GM04503 (cell line): Measurements from ENCODE around the gene RERE.
"Not testable (repeated sequence)": the region's sequence is repeated elsewhere in the genome, so short reads cannot be mapped to it uniquely, and the experiment has no call there.

Experiments used
- DNase-seq: peaks from one replicate; pipeline ENCODE4 v3.0.0-alpha.2; 2012; ENCODE audit warnings: low read depth

The RERE gene

GRCh38 chr1:8714173-8714572 lies 103.3 kb downstream of the RERE start:
- no peak for DNase-seq

- DNase-seq = peak; percentile 82
These were observed 104.8 kb downstream of the RERE start for GRCh38 chr1:8712413-8713231.

DNA sequence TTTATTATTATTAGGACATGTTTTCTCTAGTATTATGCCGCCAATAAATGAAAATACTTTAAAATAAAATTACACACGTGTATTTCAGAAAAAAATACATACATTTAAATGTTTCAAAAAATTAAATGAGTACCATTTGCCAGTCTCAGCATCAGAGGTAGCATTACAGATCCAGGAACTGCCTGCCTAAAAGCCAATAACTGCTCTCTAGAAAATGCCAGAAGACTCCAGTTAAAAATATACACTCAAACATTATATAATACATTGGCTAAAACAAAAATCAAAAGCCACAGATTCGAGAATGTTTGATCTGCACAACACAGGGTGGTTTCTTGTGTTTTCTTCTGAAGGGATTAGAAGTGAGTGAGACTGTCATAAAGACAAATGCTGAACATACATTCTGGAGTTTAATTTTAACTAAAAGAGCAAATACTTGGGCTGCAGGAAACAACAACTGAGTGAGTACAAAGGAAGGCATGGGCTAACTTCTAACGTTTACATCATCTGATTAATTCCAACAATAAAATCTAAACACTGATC lies 105.5 kb downstream of the RERE start:
- DNase-seq = no peak

DNA sequence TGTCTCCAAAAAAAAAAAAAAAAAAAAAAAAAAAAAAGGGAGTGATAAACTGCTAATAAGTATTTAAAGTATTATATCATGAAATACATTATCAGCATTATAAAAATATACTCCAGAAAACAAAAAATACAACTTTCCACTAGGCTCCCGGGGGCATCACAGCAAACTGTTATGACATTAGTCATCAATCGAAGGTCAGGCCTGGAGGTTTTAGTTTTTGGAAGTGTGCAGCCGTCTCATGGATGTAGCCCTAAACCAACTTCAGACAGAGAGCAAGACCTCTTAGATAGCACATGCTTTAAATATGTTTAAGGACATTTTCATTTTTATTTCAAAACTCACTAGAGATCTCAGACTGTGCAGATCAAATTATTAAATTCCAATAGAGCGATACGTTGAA lies 106.3 kb downstream of the RERE start:
- DNase-seq = no peak

- no peak for DNase-seq
These were observed 109.2 kb downstream of the RERE start for GRCh38 chr1:8708259-8708658.

DNA sequence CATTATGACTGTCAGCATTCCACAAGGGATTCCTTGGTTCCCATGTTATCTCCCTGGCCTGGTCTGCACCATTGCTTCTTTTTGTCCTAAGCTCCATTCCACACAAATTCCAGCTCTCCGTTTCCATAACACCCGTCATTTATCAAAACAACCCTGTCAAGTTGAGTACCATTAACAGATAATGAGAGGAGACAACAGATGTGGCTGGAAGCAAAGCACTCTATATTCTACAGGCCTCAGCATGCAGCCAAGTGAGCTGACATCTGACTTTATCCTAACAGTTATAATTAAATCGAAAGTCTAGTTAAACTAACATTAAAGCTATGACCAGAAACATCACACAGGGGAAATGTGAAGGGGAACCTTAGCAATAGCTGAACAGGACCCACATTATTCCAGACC lies 110.4 kb downstream of the RERE start:
- DNase-seq = no peak

DNA sequence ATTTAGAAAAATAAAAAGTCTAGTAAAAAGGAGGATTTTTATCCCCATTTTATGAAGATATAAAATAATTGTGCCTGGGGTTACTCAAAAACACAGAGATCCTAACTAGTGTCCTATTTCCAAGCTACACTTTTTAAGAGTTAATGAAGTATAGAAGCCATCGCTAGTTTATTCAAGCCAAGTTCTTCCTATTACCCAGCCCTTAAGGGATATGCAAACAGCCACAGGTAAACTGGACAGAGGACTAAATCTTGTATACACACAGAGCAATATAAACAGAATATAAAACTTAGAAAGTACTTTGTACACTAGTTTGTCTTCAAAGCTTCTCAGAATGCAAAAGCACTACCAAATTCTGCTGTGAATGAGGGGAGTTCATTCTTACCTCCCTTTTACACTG lies 111.1 kb downstream of the RERE start:
- DNase-seq = no peak

GRCh38 chr1:8704866-8705506 lies 112.5 kb downstream of the RERE start:
- no peak for DNase-seq

- no peak for DNase-seq
These were observed 114.3 kb downstream of the RERE start for GRCh38 chr1:8702850-8703810.

DNA sequence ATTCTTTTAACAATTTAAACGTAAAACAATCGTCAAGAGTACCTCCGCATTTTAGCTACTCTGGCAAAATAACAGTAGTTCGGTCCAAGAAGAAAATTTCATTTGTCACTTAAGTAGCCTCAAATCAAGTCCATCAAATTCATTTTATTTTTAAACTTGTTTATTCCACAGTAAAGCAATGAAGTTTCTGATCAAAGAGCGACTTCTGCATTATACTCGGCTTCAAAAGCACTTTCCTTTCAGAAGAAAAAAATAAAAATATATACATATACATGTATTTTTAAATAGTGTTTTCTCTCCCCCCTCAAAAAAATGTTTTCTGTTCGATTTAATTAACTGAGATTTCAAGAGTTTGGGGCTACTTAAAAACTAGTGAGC lies 115.0 kb downstream of the RERE start:
- DNase-seq = no peak

DNA sequence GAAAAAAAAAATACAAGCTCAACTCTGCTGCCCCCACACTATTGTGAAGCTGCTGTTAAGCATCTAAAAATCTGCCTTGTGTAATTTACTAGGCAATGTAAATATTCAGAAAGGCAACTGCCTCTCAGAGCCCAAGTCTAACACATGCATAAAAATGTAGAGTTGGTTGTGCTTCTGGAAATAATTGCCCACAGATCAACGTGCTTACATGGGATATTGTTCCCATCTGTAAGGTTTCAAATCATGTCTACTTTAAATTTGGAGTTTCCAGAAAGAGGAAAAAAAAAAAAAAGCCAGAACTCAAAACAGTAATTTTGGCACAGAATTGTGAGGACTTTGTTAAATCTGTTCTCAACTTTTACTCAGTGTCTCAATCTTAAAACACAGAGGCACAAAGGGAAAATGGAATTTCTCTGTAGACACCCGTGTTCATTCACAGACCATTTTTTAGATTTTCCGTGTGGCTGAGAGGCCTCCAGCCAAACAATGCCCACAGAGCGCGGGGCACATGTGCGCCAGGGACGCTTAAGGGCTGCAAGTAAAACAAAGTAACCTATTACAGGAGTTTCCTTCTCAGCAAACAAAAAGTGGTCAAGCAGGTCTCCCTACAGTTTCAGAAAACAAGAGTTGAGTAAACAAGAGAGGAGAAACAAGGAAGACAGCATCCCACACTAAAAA lies 115.5 kb downstream of the RERE start:
- DNase-seq = no peak

GRCh38 chr1:8699679-8700078 lies 117.8 kb downstream of the RERE start:
- DNase-seq = no peak

DNA sequence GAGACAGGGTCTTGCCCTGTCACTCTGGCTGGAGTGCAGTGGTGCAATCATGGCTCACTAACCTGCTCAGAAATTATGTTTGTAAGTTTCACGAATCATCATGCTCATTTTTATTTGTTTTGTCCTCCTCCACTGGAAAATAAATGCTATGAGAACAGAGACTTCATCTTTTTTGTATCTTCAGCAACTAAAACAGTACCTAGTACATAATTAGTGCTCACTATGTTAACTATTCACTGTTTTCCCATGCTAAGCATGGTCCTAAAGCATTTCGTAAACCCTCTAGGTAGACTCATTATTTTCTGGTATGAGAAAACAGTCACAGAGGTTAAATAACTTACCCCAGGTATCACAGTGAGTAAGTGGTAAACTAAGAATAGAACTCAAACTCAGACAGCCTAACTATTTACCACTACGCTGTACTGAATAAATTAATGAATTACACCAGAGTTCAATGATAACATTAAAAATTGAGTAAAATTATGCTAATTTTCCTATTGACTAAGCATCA lies 118.4 kb downstream of the RERE start:
- DNase-seq = no peak

- DNase-seq = no peak
These were observed 119.3 kb downstream of the RERE start for GRCh38 chr1:8698012-8698630.

DNA sequence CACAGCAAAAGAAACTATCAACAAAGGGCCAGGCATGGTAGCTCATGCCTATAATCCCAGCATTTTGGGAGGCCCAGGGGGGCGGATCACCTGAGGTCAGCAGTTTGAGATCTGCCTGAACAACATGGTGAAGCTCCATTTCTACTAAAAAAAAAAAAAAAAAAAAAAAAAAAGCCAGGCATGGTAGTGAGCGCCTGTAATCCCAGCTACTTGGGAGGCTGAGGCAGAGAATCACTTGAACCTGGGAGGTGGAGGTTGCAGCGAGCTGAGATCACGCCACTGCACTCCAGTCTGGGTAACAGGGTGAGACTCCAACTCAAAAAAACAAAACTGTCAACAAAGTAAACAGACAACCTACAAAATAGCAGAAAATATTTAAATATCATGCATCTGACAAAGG lies 122.0 kb downstream of the RERE start:
- not testable (repeated sequence) for DNase-seq

- no peak for DNase-seq
These were observed 124.3 kb downstream of the RERE start for GRCh38 chr1:8693107-8693506.

DNA sequence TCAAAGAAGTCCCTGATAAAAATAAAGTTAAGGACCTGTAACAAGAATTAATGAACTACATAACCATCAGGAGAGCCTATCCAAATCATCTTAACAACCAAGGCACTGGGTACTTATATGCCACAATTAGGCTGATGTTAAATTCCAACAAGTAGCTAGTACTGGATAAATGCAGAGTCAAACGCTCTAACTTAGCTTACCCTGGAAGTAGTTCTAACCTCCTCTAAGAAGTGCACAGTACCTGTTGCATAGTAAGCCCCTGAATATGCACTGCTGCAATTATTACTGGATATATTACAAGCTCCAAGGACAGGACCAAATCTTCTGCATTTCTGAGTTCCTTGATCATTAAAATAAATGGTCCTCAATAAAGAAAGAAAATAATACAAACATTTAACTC lies 125.8 kb downstream of the RERE start:
- no peak for DNase-seq

- DNase-seq = no peak
These were observed 127.3 kb downstream of the RERE start for GRCh38 chr1:8690253-8690525.

GRCh38 chr1:8689431-8690252 lies 127.8 kb downstream of the RERE start:
- no peak for DNase-seq

DNA sequence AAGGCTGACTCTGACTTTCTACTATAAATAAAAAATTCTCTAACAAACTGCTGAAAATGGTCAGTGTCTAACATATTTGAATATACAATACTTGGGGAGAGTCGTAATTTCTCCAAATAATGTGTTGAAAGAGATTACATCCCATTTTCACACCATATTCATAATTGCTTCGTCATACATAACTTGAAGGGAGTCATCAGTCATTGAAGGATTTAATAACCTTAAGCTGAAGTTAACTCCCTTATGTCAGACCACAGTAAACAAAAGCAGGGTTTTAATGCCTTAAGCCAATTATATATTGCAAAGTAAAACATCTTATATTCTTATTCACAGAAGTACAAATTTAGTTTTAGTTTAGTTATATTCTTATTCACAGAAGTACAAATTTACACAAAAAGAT lies 129.9 kb downstream of the RERE start:
- no peak for DNase-seq
